ENCODE results near the gene ERG.

ERG gene

DNA sequence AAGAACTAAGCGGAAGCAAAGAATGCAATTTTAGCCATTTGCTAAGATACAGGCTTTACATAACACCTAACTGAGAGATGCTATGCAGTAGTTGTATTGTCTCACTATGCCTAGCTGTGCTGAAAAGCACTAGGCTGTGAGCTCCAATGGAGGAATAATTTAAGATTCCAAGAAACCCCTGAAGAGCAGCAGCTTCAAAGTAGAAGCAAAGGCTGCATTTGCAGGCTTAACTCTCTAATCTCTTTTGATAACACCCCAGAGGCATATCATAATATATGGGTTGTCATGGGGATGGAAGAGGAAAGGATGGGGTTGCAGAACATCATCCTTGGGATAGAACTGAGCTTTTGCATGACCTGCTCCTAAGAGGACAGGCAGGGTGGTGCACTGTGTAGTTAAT lies 102.0 kb downstream of the ERG start:
- in situ Hi-C loops (cut with MboI; ENCODE audit: low sequenced_read_pairs) = no loop called here

DNA sequence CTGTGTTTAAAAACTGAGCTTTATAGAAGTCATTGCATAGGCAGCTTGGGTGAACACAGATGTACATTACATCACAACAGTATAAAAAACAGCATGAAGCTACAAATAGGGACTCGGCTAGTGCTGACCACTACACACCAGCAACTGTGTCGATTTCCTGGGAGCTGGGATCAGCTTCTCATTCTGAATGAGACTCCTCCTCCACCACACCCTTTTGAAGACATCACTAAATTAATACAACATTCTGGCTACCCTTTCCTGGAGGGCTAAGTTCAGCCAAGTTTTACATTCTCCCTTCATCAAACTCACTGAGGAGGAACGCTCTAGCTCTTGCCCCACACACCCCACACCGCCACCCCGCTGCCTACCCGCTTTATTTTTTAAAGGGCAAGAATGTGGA lies 102.7 kb downstream of the ERG start:
- in situ Hi-C loops (cut with MboI; ENCODE audit: low sequenced_read_pairs) = no loop called here

DNA sequence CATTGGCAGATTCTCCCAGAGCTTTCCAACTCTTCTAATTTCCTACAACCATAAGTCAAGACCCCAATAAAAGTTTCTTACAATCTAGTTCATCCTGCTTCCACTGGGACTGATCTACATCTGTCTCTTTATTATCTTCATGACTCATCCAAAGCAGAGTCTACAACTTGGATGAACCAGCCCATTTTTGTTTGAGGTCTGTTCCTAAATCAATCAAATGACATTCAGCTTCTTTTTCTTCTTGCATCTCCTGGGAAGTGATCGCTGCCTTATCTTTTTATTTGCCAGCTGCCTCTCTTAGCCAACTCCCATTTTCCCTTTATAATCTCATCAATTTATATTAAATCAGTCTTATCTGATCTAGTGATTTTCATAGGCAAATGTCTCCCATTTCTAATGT lies 105.6 kb downstream of the ERG start:
- in situ Hi-C loops (cut with MboI; ENCODE audit: low sequenced_read_pairs) = no loop called here

DNA sequence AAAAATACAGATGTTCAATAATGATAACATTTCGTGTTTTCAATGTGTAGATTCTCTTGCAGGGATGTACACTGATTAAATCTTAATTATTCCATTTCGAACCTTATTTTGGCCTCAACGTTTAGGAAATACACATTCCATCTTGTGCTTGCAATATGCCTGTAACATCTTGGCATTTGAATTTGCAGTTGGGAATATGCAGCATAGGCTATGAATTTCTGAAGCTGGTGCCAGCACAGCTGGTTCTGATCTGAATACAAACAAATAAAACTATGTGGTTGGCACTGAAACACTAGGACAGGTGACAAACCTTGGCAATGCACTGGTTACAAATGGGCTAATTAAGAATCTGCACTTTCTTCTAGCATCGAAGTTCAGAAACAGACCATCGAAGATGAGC lies 108.4 kb downstream of the ERG start:
- in situ Hi-C loops (cut with MboI; ENCODE audit: low sequenced_read_pairs) = no loop called here

DNA sequence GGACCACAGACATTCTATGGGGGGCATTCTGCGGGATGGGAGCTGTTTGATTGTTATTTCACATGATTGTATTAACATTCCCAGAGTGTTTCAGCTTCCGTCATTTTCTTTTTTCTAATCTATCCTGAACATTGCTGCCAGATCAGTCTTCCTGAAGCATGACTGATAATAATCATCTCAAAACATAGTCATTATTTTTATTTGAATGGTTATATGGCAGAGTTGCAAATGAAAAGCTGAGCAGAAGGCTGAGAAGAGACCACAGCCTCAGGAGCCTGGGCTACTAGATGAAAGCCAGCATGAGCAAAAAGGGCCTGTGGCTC lies 109.0 kb downstream of the ERG start:
- in situ Hi-C loops (cut with MboI; ENCODE audit: low sequenced_read_pairs) = no loop called here

DNA sequence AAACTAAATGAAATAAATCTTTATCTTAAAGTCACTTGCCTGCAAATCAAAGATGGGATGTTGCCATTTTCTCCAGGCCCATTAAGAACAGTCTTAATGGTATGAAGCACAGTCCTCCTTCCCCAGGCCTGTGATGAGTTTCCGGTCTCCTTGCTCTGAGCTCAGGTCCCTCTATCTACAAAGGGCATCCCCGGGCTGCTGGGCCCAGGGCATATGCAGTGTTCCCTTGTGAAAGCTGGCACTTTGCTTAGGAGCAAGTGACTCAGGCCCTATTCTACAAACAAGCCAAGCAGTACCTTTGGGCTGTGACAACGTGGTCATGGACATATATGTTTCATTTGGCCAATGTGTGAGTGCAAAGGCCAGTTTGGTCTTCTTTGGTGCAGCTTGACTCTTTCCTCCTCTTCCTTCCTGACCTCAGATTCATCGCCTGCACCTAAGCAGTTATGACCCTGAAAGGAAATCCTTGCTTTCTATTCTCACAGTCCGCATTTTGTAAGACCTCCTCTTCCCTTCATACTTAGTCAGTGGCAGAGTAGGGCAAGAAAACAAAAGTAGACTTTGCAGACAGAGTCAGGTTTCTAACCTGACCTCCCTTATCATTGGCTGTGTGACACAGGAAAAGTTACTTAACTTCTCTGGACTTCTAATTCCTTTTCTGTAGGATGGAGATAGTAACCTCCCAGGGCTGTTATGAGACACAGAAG lies 109.5 kb downstream of the ERG start:
- in situ Hi-C loops (cut with MboI; ENCODE audit: low sequenced_read_pairs) = no loop called here

DNA sequence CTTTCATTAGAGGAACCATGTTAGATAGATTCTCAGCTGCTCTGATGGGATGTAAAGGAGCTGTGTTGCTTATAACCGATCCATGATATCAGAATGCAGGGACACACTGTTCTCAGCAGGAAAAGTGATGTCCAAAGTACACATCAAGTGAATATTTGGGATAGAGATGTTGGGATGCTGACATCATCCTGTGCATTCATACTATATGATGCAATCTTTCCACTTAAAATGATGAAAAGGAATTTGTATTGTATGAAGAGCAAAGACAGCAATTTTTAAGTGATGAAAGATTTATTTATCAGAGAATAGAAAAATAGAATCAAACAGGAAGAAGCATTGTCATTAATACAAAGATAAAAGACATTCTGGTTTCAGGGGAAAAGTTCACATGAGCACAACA lies 110.1 kb downstream of the ERG start:
- in situ Hi-C loops (cut with MboI; ENCODE audit: low sequenced_read_pairs) = no loop called here

DNA sequence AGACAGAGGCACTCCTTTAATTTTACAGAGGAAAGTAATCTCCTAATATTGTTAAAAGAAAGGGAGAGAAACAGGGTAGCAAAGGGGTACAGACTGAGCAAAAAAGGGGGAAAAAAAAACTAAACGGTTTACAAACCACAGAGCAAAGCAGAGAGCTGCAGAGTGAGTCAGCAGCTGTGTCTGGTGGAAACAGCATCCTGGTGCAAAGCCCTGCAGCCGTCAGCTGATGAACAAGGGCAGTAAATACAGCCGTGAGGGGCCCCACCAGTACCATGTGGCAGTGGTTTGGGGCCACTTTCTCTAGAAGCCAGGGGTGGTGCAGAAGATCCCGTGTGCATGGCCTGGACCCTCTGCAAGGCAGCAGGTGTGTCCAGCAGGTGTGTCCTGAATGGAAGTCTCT lies 111.3 kb downstream of the ERG start:
- in situ Hi-C loops (cut with MboI; ENCODE audit: low sequenced_read_pairs) = no loop called here

DNA sequence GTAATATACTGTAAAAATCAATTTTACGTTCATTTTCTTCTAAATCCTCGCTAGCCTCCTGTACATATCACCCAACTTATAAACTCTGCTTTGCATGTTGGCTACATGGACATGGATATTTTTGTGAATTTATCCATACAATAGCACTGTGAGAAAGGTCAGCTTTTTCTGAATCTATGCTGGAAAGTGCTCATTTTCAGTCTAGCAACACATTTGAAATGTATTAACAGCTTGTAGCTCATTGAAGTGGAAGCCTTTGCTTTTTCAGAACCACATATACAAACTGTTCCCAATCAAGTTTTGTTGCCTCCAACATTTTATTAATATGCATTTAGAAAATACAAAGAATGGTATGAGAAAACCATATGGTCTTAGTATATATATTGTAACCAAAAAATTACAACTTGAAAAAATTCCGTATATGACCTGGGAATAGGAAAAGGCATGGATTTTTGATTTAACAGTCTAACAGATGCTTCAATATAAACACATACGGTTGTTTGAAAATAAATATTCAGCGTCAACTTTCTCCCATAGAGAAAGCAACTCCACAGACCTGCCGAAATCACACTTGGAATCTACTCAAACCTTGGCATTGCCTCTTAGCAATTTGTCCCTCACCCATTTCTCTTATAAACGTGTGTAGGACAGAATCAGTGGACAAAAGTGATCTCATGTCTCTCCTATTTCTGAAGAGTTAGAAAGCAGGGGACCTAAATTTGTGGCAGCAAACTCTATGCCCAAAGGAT lies 112.7 kb downstream of the ERG start:
- in situ Hi-C loops (cut with MboI; ENCODE audit: low sequenced_read_pairs) = no loop called here

DNA sequence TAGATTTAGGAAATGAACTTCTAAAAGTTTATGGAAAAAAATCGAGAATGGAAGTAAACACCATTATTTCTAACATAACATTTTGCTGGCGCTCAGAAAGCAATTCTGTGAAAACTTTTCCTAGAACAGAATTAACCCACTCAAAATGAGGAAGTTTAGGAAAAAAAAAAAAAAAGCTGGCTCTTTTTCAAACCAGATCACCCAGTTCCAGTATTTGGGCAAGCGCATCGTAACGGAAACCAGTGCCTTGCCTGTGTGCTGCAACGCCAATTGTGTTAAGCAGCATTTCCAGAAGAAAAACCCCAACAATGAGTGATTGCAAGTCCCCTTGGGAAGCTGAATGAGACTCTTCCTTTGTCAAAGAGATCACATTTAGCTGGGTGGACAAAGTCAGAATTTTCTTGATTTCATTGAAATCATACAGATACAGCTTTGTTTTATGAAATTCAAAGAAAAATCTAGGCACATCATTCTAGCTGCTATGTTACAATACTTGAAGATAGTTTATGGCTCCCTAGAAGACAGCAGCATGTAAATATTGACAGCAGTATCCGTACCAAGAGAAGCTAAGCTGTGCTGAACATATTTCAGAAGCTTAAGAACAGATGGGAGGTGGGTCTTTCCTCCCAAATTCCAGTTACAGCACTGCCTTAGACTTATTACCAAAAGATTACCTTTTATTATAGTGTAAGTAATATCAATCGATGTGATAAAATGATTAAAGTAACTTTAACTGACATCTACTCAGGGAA lies 113.4 kb downstream of the ERG start:
- in situ Hi-C loops (cut with MboI; ENCODE audit: low sequenced_read_pairs) = no loop called here

DNA sequence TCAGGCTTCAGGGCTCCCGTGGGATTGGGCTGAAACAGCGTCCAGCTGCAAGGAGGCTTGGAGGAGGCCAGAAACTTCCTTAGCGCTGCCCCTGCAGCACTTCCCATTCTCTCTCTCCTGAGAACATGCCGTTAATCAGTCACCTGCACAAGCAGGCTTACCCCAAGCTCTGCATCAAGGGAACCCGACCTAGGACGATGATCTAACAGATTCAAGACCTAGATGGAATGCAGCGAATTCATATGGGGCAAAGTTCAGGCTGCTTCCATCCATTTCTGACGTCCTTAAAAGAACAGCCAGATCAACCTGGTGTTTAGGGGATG lies 114.1 kb downstream of the ERG start:
- in situ Hi-C loops (cut with MboI; ENCODE audit: low sequenced_read_pairs) = no loop called here

DNA sequence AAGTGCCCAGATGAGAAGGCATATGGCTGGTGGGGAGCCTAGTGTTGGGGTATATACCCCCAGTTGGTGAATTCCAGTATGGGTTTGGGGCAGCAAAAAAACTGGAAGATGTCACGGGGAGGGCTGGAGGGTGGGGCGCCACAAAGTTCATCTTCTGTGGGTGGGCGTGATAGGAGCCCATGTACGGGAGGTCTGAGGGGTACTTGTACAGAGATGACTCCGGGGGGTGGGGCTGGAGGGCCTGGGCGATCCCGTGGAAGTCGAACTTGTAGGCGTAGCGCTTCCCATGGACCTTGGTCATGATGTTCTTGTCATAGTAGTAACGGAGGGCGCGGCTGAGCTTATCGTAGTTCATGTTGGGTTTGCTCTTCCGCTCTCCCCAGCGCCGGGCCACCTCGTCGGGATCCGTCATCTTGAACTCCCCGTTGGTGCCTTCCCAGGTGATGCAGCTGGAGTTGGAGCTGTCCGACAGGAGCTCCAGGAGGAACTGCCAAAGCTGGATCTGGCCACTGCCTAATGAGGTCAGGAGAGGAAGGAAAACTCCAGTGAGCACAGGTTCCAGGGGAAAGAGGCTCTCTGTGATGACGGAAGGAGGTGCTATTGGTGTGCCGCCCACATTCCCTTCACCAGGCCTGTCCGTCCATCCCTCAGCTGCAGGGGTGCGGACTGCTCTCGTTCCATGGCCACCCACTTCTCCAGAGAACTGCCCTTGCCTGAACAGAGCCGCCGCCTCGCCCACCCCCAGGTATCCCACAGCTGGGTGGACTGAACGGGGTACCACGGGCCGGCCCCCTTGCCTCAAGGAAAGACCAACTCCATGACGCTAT lies 114.7 kb downstream of the ERG start:
- in situ Hi-C loops (cut with MboI; ENCODE audit: low sequenced_read_pairs) = no loop called here

DNA sequence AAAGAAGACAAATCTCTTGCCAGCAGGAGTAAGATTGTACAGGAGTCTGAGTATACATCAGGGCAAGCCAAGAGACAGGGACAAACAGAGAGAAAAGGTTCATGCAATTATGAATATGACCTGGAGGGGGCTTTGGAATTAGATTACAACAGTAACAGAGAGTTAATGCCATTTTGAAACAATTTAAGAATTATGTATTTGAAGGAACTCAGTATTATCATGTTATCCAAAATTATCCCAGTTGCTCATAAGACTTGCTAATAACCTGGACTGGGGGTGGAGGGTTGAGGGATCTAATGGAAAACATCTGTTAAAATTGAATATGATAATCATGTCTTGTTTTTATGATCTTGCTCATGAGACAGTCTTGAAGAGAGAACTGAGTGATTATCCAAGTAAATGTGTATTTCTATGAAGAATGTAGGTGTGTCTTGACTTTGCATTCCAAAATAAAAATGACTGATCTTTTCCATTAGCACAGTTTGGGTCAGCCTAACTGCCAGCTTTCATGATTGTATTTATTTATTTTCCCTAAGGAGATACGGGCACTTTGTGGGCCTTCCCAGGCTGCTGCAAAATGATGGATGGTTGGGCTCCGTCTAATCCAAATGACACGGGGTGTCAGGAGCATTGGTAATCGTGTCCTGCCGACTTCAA lies 117.7 kb downstream of the ERG start:
- in situ Hi-C loops (cut with MboI; ENCODE audit: low sequenced_read_pairs) = no loop called here

DNA sequence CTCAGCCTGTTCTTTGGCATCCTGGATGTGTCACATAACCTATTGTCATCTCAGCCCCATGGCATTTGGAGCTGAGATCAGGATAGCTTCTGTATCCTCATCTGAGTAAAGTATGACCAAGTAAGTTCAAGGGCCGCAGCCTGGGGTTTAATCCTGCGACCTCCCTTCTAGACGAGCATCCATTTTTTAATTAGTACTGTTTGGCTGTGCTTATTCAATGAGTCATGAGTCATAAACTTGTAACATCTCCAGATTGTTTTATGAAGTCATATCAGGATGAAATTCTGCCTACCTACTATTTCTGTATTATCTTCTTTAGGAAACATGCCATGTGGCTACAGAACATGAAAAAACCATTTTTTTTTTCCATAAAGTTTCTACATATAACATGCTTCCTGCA lies 119.1 kb downstream of the ERG start:
- in situ Hi-C loops (cut with MboI; ENCODE audit: low sequenced_read_pairs) = no loop called here

DNA sequence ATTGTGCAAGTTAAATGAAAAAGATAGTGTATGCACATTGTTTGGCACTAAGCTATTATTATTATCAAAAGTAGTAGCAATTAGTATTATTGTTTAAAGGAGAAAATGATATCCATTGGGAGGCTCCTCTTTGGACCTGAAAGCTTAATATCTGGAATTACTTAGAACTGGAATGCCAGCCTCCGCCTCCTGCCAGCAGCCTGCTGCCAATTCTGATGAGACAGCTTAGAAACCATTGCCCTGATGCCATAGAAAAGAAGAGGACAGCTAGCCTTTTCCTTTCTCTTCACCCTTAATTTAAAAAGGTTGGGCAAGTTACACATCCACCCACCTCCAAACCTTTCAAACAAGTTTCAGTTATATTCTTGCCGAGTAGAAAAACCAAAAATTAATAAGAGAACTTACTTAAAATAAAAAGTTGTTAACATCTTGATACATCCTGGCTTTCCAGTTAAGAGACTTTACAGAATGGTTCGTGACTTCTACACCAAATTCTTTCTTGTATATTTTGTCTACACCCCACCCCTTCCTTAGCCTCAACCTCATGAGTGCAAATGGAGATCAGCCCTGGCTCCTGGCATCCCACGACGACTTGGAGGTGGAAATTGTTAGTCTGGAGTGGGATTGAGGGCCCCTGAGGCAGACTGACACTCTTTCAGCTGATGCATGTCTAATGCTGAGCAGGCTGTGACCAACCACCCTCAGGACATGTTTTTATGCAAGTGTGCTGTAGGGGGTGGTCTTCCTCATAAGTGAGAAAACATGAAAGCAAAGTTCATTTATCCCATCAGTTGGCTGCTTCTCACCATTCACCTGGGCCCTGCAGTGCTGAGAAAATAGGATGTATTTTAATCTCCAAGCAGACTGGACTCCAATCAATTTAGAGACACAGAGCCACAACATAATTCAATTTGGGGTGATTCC lies 120.8 kb downstream of the ERG start:
- in situ Hi-C loops (cut with MboI; ENCODE audit: low sequenced_read_pairs) = no loop called here

DNA sequence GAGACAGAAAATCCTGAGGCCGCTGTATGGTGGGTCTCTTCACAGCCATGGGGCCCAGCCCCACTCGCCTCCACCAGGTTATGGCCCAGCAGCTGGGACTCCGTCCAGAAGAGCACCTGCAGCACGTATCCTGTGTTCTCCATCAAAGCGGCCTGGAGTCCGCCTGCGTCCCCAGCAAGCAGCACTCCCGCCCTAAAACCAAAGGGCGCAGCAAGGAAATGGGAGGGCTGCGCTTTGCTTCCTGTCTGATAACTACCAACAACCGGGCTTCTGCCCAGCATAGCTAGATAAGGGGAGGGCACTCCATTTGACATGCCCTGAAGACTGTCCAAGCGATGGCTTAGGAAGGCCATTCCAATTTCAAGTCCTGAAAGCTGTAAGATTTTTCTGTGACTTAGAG lies 121.6 kb downstream of the ERG start:
- in situ Hi-C loops (cut with MboI; ENCODE audit: low sequenced_read_pairs) = no loop called here

DNA sequence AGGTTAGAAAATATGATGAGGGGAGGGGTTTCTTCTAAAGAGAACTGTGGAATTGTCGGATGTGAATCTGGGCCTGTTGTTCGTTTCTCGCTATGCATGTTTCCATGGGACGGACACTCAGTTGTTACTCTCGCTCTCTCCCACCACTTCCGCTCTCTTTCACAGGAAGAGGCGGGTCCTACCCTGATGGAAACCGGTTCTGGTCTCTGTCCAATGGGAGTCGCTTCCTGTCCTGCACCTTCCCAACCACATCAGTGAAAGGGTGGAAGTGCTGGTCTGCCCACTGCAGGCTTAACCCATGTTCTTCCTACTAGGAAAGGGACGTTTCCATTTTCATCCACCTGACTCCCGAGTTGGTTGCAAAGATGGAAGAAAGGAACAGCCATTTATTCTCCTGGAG lies 122.0 kb downstream of the ERG start:
- in situ Hi-C loops (cut with MboI; ENCODE audit: low sequenced_read_pairs) = no loop called here

DNA sequence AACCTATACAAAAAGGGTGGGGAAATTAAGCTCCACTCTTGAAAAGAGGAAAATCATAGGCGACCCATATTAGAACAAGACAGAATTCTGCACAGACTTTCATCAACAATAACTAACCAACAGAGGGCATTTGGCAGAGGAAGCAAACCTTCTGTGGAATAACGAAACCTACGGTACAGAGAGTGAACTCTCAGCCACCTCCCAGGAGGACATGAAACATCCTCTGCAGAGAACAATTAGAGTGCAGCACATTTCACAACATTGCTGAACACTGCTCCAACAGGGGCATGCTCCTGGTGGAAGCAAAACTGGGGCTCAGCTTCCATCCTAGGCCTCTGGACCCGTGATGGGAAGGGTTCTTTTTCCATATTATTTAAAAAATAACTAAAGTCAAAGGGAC lies 130.6 kb downstream of the ERG start:
- in situ Hi-C loops (cut with MboI; ENCODE audit: low sequenced_read_pairs) = loop anchor here (25.0 kb wide), 1 partner anchor 655 kb away; no protein-coding TSS in a partner anchor

DNA sequence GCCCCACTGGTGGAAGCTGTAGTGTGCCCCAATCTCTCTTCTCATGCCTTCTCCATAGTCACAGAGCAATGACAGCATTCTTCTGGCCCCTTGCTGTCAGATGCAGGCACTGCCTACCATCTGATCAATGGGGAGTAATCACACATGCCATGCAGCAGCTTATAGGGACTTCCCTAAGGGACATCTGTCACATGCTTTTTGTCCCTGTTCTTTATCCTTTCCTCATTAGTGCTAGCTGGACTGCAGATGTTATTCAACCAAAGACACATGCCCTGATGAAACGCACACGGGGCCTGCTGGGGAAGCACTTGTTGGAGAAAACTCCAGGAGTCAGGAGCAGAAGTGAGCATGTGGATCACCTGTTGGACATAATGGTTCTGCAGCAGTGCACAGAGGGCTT lies 132.8 kb downstream of the ERG start:
- in situ Hi-C loops (cut with MboI; ENCODE audit: low sequenced_read_pairs) = loop anchor here (25.0 kb wide), 1 partner anchor 653 kb away; no protein-coding TSS in a partner anchor

DNA sequence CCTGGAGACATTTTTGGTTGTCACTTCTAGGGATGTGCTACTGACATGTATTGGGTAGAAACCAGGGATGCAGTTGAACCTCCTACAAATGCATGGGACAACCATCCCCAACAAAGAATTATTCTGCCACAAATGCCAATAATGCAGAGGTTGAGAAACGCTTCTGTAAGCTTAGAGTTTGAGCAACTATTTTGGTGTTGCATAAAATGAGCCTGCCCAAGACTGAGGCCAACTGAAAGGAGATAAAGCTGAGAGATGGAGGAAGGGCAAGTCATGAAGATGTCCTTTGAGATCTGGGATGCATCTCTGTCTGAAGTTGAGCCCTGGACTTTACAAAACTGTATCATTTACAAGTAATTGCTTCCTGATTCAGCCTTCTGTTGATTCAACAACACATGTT lies 134.6 kb downstream of the ERG start:
- in situ Hi-C loops (cut with MboI; ENCODE audit: low sequenced_read_pairs) = loop anchor here (25.0 kb wide), 1 partner anchor 651 kb away; no protein-coding TSS in a partner anchor
